CD4-positive, alpha-beta T cell treated with Interleukin-4 for 1 hour (primary cell): ENCODE measurements around the gene ARHGAP23.
"Not testable (repeated sequence)": the region's sequence is repeated elsewhere in the genome, so short reads cannot be mapped to it uniquely, and the experiment has no call there.

Experiments used
- DNase-seq, 2 donors: peaks; one replicate each; pipeline ENCODE4 v3.0.0-alpha.2; 2020 to 2022

ARHGAP23 gene

DNA sequence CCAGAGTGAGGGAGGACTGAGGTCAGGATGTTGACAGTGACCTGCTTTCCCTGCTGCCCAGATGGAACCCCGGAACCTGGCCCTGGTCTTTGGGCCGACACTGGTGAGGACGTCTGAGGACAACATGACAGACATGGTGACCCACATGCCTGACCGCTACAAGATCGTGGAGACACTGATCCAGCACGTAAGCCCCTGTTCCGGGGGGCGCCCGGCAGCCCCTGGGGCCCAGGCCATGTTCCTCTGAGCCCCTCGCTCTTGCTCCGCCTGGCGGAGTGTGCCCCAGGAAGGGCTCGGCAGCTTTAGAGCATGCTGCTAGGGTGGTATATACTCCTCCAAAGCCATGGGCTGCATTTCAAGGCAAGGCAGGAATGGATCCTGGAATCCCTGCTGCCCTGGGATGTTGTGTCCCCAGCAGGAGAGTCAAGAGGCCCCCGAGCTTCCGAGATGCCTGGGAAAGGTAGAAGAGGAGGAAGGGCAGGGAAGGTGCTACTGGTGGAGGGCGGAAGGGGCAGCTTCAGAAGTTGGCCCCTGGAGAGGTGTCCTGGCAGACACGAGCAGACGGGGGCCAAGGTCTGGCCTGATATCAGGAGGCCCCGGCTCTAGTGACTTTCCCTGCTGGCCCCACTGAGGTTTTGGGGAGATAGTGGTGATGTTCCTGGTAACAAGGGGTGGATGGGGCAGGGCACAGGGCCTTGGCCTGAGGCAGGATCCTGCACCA lies 63.2 kb downstream of the ARHGAP23 start:
- DNase-seq: not testable (repeated sequence)

DNA sequence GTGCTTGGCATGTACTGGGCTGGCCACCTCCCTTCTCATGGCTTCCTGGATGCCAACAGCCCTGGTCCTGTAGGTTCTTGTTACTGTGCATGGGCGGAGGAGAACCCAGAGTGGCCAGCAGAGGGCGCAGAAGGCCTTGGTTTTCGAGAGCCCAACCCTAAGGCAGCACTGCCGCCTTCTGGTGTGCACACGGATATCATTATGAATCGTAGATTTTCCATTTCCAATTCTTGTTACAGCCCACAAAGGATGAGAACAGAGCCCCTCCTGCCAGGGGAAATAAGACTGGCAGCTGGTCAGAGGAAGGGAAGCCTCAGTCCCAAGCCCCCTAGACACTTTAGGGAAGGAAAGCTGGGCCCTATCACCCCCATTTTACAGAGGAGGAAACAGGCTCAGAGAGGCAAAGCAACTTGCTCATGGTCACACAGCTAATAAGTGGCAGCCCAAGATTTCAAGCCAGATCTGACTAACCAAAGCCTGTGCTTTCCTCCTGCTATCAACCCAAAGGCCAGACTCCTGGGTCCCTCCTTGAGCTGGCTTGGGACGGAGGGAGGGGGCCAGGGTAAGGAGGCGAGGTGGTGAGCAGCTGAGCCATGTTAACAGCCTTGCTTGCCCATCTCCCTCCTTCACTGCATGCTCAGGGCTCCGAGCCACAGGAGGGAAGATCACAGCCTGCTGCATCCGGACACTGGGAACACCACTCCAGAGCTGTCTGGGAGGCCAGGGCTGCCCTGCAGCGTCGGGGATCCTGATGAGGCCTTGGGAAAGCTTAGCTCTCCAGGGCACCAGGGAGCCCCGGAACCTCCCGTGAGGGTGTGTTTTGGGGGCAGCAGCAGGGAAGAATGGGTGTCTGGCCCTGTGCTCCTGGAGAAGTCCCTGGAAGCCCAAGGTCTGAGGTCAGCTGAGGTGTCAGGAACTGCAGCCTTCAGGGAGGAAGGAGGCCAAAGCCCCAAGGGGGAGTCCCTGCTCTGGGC lies 64.1 kb downstream of the ARHGAP23 start:
- peak; percentile 90 for DNase-seq

DNA sequence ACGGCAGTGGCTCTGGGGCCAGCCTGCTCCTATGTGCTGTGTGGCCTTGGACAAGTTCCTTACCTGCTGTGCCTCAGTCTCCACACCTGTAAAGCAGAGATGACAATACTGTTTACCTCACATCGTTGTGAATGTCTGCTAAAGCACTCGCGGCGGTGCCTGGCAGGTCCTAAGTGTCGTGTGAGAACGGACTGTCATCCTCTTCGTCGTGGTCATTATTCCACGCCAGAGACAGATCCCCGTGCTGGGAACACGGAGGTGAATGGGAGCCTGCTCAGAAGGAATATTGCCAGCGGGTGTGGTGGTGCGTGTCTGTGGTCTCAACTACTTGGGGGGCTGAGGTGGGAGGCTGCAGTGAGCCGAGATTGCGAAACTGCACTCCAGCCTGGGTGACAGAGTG lies 65.9 kb downstream of the ARHGAP23 start:
- DNase-seq: not testable (repeated sequence)

DNA sequence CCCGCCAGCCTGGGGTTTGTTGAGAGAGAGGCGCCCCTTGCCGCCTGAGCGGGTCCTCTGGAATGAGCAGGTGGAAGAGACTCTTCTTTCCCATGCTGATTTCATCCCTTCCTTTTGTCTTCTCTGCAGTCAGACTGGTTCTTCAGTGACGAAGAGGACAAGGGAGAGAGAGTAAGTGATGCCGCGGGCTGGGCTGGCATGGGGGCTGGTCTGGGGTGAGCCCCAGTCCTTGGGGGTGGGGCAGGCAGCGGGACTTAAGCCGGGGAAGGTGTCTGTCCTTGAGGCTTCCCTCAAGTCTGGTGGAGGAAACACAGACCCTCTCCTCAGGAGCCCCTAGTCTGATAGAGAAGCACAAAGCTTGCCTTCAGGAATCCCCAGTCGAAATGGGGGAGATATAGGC lies 69.4 kb downstream of the ARHGAP23 start:
- DNase-seq: not testable (repeated sequence)

DNA sequence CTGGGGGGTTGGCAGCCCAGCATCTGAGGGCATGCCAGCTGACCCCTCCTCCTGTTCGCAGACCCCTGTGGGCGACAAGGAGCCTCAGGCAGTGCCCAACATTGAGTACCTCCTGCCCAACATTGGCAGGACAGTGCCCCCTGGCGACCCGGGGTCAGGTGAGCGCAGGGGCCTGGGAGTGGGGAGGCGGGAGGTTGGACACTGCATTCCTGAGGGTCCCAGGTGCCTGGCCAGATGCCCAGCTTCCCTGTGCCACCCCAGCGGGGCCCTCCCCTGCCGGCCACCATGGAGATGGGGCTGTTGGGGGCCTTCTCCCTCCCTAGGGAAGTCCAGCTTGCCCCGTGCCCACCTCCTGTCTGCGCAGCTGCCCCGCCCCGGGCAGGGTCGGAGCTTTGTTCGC lies 70.1 kb downstream of the ARHGAP23 start:
- no peak for DNase-seq

DNA sequence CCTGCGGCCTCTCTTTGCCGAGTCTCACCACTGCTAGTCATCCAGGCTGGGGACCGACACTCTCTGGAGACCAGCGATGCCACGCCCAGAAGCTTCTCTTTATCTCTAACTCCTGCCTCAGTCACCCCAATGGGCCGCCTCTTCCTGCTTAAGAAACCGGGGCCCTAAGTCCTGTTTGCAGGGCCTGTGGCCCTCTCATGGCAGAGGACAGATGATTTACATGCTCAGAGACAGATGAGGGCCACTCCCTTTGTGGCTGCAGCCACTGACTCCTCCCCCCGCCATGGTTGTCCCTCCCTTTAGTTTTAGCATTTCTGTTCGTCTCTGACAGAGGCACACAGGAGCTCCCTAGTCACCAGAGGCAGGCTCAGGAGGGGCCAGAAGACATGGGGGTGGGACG lies 71.0 kb downstream of the ARHGAP23 start:
- not testable (repeated sequence) for DNase-seq

DNA sequence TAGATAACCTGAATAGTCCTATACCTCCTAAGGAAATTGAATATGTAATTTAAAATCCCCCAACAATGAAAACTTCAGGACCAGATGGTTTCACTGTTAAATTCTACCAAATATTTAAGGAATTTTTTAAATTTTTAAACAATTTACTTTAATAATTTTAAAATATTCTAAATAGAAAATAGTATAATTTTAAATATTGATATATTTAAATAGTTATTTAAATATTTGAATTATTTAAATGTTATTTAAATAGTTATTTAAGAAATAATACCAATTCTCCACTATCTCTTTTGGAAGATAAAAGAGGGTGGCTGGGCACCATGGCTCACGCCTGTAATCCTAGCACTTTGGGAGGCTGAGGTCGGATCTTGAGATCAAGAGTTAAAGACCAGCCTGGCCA lies 73.5 kb downstream of the ARHGAP23 start:
- DNase-seq: not testable (repeated sequence)

DNA sequence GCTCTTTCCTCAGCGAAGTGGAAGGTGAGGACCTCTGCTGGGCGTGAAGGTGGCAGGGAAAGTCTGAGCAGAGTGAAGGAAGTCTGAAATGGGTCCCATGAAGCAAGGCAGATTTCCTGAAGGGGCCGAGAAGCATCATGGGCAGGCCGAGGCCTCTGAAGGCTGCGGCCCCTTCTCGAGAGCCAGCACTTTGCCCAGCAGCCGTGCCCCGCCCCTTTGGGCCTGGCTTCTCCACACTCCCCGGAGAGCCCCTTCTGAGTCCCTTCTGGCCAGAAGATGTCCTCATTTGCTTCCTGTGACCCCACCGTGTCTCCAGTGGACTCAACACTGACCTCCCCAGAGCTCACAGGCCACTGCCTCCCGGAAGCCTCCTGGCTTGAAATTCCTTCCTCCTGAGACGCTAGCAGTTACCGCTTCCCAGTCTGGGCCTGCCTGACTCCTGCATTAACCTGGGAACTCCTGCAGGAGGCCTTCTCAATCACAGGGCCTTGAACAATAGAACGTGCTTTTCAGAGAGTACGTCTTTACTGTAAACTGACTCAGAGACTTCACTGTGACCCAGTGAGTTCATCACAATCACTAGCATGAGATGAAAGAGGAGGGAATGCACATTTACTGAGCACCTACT lies 75.1 kb downstream of the ARHGAP23 start:
- DNase-seq: not testable (repeated sequence)

DNA sequence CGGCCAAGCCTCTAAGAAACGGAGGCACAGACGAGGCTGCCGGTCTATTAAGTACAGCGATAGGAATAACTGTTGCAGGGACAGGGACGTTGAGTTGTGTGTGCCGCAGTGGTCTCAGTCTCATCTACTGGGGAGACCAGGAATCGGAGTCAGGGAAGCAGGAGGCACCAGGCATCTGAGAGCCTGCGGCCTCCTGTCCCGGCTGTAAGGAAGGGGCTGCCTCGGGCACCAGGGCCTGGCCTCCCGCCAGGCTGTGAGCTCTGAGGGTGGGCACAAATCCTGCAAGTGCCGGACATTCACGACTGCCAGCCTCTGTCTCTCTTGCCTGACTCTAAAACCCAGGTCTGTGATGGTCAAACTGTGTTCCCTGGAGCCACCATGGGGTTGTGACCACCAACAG lies 76.0 kb downstream of the ARHGAP23 start:
- DNase-seq: no peak

DNA sequence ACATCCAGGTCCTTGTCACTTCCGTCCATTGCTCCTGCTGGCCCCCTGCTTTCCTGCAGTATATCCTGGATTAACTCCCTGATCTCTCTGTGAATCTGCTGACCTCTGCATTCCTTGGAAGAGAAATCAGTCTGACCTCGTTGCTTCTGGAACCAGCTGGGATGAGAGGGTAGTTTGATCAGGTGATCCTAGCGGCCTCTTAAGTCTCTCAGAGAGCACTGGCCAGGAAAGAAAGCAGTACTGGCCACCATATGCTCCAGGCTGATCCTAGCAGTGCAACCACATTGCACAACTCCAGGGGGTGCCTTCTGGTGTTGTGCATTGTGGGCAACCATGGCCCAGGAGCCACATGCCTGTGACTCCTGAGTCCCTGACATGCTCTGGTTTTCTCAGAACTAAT lies 79.2 kb downstream of the ARHGAP23 start:
- DNase-seq: no peak

DNA sequence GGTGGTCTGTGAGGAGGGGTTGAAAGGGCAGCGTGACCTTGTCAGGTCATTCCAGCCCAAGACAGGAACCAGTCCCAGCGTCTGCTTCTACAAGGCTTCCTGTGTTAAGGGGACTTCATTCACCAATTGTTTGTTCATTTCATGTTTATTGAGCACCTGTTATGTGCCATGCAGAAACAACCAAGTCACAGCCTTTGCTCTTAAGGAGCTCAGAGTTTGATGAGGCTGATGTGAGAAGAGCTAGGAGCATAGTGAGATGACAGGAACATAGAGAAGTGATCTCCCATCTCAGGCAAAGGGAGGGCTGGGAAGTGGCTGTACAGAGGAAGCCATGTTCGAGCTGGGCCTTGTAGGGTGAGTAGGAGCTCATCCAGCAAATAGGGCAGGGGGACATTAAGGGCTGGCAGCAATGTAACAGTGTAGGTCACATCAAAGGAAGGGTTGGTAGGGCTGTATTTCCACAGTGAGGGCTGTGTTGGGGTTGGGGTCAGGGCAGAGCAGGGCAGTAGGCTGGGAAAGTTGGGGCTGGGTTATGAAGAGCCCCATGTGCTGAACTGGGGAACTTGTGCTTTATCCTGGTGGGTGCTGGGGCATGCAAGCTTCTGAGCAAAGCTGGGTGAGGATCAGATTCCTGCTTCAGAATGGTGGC lies 79.8 kb downstream of the ARHGAP23 start:
- no peak for DNase-seq

DNA sequence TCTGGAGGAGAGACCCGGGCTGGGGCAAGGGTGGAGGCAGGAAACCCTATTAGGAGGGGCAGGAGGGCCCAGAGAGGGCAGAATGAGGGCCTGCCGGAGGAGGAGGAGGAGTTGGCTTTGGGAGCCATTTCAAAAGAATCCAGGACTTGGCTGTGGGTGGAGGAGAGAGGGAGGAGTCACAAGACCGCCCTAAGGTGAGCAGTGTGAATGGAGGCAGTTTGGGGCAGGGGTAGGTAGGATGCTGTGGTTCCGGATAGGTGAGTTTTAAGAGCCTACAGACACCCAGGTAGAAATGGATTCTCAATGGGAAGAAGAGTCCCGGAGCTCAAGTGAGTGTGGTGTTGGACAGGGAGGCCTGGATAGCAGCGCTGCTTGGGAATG lies 80.3 kb downstream of the ARHGAP23 start:
- no peak for DNase-seq

DNA sequence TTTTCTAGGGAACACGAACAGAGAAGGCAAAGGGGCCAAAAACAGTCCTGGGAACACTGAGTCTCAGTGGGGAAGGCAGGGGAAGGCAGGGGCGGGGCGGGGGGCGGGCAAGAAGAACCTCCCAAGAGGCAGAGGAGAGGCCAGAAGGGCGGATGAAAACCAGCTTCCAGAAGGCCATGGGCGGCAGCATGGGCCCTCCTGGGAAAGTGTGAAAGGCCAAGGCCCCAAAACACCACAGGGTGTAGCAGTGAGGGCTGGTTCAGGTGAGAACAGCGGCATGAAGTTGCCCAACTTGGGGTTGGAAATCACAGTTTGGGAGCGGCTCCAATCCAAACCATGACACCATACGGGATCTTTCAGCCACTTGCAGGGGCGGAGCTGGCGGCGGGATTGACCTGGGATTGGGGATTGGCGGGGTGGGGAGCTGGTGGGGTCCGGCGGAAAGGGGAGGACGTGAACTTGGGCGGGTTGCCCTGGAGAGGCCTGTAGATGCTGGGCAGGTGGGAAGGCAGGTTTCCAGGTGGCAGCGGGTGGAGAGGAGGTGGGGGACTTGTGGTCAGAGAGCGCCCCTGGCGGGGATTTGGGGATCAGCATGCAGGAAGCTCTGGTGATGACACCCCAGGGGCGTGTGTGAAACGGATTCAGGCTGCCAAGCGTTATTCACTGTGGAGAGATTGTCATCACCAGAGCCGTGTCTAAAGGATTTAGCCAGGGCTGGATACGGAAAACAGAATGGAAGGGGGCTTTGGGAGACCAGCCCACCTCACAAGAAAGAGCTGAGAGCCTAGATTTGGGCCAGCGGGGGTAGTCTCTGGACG lies 80.9 kb downstream of the ARHGAP23 start:
- DNase-seq: peak; percentile 73

DNA sequence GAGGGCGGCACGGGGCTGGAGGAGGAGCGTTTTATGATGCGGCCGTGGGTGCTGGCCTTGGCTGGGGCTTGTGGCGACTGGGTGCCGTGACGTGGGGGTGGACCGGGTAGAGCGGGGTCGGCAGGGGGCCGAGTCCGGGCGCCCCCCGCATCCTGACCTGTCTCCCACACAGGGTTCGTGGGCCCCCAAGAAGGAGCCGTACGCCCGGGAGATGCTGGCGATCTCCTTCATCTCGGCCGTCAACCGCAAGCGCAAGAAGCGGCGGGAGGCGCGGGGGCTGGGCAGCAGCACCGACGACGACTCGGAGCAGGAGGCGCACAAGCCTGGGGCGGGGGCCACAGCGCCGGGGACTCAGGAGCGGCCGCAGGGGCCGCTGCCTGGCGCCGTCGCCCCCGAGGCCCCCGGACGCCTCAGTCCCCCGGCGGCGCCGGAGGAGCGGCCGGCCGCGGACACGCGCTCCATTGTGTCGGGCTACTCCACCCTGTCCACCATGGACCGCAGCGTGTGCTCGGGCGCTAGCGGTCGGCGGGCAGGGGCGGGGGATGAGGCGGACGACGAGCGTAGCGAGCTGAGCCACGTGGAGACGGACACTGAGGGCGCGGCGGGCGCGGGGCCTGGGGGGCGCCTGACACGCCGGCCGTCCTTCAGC lies 81.6 kb downstream of the ARHGAP23 start:
- DNase-seq: no peak

DNA sequence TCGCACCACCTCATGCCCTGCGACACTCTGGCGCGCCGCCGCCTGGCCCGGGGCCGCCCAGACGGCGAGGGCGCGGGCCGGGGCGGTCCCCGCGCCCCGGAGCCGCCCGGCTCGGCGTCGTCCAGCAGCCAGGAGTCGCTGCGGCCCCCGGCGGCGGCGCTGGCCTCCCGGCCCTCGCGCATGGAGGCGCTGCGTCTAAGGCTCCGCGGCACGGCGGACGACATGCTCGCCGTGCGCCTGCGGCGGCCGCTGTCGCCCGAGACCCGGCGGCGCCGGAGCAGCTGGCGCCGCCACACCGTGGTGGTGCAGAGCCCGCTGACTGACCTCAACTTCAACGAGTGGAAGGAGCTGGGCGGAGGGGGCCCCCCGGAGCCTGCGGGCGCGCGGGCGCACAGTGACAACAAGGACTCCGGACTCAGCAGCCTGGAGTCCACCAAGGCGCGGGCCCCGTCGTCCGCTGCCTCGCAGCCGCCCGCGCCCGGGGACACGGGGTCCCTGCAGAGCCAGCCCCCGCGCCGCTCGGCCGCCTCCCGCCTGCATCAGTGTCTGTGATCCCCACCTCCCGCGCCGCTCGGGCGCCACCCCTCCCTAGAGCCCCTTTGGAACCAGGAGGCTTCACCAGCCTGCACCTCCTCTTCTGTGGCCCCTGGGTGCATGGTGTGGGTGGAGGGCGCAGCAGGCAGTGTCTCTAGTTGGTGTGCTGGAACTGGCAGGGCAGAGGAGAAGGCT lies 82.3 kb downstream of the ARHGAP23 start:
- no peak for DNase-seq

DNA sequence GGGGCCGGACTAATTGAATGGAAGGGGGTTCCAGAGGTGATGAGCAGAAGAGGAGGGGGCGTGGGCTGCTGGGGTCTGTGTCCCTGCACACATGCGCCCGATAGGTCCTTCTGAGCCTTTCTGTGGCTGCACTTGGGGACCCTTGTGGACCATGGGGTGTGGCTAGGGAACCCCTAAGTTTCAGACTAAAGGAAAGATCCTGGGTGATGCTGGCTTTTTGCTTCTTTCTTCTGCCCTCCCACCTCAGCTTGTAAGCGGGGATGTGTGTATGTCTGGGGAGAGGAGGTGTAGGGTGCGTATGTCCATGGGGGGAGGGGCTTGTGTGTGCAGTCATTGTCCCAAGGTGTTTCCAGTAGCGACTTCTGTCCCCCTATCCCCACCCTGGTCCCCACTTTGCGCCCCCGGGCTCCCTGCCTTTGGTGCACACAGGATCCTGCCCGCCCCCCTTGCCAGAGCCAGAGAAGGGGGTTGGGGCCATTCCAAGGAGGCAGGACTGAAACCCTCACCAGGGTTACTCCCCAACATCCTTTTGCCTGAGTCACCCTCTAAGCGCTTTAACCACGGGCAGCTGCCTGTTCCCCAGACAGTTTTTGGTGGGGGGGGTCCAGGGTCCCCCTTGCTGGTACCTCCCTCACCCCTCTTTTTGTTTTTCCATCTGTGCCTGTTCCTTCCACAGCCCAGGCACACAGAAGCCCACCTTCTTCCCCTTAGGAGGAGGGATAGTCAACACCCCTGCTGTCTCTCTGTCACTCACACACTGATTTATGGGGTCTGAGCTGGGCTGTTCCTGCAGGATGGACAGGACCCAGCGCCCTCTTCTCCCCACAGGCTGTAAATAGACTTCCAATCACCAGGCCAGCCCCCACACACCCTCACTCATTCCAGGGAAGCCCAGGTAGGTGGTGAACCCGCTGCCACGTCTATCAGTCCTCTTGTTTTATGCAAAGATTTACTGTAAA lies 83.2 kb downstream of the ARHGAP23 start:
- no peak for DNase-seq

DNA sequence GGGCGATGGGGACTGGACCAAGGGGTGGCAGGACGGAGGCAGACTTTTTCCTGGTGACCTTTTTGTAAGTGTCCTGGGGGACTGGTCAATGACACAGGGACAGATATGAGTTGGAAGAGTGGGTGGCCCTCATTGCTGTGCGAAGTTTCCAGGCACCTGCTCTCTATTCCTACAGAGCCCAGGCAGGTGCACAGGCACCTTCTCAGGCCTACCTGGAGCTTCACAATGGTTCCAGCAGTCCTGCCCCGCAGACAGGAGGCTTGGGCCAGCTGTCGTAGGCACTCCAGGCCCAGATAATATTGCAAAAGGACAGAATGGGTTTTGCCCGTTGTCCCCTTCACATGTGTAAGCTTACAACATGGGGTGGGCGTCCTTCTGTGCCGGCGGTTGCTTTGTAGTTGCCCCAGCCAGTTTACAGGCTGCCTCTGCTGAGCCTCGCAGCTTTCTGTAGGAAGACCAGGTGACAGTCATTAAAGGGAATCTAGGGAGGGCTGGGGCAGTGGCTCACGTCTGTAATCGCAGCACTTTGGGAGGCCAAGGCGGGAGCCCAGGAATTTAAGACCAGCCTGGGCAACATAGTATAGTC lies 84.3 kb downstream of the ARHGAP23 start:
- DNase-seq: no peak

DNA sequence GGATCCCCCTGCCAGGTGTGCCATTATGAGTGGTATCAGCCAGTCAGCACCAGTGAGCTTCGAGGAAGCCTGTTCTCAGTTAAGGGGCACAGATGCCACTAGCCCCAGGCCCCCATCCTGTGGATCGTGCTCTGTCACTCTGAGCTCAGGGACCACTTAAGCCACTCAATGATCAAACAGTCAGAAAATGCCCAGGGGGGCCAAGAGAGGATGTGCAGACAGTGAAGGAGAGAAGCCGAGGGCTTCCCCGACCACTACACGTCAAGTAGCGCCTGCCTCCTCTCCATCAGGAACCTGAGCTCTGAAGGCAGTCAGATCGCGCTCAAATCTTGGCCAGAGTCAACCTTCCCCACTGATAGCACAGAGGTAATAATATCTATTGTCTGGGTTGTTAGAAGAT lies 98.3 kb downstream of the ARHGAP23 start:
- not testable (repeated sequence) for DNase-seq

DNA sequence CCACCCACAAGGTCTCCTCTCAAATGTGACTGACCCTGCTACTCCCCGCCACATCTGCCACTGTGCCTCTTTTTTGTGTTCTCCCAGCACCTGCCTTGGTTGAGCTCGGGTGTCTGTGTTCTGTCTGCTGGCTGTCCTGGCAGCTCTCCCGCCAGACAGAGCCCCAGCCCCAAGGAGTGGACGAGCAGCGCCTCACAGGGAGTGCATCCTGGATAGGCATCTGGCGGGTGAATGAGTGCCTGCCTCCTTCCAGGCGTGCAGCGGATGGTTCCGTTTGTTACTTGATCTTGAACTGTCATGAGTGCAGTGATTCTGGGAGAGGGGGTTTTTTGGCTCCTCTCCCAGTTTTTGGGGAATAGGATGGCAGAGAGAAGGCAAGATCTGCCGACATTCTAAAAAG lies 99.9 kb downstream of the ARHGAP23 start:
- not testable (repeated sequence) for DNase-seq
